Occipital lobe (tissue), 2 donors: ENCODE data around the gene TTI1. TPM values are rescaled to one million over a fixed set of nuclear protein-coding genes. Genes with fewer than 3 reads are reported as not detected.
"Not testable (repeated sequence)": the region's sequence is repeated elsewhere in the genome, so short reads cannot be mapped to it uniquely, and the experiment has no call there.

Experiments
- DNase-seq: peaks from one replicate; lab custom pipeline; 2025; lab: John Stamatoyannopoulos, UW
- total RNA-seq: library from RNA; depleted of rRNA; stranded (reverse); fragments of >200 nt; gene quantifications from one replicate; pipeline ENCODE4 v1.2.3, GENCODE V29; 2014

Gene TTI1
- total RNA-seq, 1 donor from 2014 or later = 28.1 TPM

DNA sequence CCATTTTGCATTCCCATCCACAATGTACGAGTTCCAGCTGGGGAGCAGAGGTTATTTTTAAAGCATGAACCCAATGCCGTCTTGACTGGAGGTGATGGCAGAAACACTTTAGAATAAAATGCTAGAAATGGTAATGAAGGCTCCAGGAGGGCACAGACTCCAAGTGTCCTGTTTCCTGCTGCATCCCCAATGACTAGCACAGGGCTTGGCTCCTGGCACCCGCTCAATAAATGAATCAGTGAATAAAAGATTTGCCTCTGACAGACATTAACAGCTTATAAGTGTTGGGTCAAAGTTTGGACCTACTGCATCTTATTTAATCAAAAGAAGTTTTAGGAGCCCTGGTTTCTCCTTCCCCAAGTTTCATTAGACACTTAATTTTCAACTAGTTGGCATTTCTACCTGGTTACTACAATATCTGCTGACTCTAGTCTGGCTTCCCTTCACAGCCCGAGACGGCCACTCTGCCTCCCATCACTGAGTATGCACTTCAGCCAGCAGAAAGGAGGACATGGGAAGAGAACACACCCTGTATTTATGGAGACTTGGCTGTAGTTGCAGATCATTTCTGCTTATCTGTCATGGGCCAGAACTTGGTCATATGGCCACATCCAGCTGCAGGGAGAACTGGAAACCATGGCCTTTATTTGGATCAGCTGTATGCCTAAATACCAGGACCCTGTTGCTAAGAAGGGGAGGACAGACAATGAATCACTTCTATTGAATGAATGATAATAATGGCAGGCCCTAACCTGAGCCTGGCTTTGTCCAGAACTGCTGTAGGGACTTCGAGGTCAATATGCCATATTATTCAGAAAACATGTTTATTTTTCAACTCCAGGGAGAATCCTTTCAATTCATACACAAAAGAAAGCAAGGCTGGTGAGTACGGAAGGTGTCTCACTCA, 63.1 kb downstream of the TTI1 start:
- no peak for DNase-seq

DNA sequence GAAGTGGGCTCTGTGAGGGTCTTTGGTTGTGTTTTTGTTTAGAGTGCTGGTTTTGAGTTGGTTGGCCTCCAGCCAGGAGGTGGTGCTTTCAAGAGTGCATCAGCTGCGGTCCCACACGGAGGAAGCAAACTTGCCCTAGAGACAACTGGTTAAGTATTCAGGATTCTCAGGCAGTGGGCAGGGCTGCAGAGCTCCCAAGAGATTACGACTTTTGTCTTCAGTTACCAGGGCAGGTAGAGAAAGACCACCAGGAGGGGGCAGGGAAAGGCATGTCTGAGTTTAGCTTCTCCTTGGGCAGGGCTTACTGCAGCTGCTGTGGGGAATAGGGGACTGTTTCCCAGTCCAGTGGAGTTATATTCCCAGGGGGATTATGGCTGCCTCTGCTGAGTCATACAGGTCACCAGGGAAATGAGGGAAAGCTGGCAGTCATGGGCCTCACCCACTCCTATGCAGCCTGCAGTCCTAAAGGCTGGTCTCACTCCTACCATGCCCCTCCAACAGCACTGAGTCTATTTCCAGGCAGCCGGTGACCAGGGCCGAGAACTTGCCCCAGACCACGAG, 64.3 kb downstream of the TTI1 start:
- no peak for DNase-seq

DNA sequence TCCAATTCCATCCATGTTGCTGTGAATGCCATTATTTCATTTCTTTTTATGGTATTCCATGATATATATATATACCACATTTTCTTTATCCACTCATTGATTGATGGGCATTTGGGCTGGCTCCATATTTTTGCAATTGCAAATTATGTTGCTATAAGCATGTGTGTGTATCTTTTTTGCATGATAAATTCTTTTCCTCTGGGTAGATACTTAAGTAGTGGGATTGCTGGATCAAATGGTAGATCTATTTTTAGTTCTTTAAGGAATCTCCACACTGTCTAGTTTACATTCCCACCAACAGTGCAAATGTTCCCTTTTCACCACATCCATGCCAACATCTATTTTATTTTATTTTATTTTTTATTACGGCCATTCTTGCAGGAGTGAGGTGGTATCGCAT, 69.8 kb downstream of the TTI1 start:
- DNase-seq = not testable (repeated sequence)

DNA sequence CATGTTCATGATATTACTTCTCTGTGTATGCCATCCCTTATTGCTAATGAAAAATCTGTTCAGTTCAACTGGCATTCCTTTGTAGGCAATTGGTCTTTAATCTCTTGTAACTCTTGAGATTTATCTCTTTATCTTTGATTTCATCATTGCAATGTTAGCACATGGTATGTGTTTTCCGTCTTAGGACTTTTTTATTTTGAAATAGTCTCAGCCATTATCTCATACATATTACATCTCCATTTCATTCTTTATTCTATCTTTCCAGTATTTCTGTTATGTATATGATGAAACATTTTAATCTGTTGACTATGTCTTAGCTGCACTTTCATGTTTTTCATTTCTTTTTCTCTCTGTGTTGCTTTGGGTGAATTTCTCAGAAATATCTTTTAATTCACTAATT, 72.2 kb downstream of the TTI1 start:
- DNase-seq = no peak

DNA sequence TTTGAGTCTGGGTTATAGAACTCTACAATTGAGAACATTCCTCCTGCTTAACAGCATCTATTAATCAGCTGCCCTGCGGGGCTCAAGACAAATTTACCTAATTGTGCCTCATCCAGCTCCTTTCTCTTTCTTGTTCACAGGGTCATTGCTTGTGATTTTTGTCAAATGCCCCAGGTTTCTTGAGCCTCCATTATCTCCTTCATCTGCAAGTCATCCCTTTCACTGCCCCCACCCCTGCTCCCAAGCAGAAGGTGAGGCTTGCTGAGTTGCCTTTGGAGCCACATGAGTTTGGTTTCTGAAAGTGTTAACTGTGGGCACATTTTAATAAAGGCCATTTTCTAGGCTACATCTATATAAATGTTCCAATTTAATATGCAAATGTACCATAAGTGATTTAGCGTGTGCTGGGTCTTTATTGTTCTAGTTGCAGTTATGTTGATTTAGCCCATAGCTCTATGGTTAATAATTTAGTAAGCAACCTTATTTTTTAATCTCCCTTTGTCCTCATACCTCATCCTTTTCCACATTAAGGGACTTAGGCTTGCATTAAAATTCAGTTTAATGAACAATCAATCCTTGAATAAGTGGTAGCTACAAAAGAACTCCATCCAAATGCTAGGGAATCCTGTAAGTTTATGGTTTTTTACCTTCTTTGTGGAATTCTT, 74.3 kb downstream of the TTI1 start:
- no peak for DNase-seq

DNA sequence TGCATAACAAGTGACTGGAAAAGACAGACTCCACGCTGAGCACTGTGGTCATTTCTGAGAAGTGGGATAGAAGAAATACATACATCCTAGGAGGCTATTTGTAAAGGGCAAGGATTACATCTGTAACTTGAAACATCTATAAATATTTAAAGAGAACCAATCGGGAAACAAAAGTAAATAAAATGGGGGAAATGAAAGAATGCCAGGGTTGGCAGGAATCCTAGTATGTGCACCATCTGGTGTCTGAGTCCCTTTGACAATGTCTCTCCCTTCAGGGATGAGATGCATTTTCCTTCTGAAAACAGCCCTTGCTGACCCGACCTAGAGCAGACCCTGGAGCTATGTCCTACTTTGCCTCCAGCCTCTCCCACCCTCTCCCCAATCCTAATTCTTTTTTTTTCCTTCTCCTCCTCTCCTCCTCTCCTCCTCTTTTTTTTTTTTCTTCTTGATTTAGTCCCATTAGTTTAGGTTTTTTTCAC, 77.1 kb downstream of the TTI1 start:
- DNase-seq = no peak

DNA sequence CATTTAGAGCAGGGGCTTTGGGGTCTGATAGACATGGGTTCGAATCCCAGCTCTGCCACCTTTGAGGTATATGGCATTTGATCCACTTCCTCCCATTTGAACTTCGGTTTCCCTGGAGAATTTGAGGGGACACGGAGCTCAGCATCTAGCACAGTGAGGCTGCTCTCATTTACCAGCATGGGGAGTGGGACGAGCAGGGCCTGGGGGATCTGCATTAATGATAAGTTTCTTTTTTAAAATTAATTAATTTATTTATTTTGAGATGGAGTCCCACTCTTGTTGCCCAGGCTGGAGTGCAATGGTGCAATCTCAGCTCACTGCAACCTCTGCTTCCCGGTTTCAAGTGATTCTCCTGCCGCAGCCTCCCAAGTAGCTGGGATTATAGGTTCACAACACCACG, 77.7 kb downstream of the TTI1 start:
- no peak for DNase-seq

DNA sequence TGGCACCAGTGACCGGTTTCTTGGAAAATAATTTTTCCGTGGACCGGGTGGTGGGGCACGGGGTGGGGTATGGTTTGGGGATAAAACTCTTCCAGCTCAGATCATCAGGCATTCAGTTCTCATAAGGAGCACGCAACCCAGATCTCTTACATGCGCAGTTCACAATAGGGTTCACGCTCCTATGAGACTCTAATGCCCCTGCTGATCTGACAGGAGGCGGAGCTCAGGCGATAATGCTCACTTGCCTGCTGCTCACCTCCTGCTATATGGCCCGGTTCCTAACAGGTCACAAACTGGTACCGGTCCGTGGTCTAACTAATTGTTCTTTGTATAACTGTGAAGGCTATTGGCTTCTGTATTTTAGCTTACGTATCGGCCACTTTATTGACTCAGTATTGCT, 78.6 kb downstream of the TTI1 start:
- no peak for DNase-seq

DNA sequence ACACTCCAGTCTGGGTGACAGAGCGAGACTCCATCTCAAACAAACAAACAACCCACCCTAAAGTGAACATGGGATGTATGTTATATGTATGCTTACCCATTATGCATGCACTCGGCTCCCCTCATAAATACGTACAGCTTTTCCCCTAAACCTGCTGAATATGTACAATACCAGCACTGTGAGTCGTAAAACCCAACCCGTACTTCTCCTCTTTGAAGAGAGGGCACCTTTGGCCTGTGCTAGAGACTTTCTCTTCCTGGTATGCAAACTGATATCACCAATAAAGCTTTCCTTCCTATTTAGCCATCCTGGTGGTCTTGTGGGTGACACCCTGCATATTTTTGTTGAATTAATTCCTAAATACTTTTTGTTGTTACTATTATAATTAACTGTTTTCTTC, 79.1 kb downstream of the TTI1 start:
- DNase-seq = no peak

DNA sequence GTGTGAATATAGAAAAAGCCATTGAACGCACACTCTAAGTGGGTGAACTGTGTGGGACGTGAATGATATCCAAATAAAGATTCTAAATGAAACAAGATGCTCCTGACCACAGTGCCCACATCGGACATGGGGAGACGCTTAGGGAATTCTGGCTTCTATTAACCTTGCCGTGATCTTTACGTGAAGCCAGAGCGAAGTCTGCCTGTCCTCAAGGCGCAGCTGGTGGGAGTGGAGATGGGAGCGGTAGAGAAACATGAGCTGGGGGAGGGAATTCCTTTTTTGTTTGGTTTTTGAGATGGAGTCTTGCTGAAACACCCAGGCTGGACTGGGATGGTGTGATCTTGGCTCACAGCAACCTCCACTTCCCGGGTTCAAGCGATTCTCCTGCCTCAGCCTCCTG, 84.3 kb downstream of the TTI1 start:
- no peak for DNase-seq

DNA sequence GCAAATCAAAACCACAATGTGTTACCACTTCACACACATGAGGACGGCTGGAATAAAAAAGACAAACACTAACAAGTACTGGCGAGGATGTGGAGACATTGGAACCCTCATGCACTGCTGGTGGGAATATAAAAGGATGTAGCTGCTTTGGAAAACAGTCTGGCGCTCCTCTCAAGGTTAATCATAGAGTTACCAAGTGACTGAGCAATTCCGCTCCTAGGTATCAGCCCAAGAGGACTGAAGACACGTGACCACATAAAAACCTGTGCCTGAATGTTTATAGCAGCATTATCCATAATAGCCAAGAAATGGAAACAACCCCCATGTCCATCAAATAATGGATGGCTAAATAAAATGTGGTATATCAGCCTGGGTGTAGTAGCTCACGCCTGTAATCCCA, 85.3 kb downstream of the TTI1 start:
- DNase-seq = no peak

DNA sequence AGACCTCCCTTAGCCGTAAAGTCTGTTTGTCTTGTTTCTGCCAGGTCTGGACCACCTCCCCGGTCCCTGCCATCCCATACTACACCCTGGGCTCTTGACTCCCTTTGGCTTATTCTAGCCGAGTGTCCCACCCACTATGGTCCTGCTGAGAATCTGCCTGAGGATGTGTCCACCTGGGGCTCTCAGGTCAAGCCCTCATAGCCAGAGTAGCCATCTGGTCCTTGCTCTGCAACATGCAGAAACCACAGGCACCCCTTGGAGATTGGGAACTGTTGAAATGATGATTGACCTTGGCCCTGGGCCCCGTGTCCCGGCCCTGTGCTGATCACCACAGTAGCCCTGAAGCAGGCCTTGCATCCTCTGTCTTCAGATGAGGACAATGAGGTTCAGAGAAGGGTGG, 86.3 kb downstream of the TTI1 start:
- no peak for DNase-seq

DNA sequence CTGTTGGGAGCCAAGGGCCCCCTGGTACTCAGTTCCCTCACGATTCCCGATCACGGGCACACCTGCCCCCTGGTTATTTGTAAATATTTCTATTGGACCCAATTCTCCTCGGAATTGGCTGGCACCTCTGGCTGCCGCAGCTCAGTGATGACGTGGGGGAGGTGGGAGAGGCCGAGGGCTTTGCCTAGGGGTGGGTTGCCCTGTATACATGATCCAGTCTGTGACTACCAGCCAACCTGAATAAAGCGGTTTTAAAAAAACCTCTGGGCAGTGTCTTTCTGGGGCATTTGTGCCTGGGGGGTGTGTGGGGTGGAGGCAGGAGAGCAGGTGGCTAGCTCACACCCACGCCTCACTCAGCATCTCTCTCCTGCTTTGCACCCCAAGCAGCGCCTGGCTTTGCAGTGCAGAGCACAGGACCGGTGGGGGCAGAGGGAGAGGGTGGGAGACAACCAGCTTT, 88.1 kb downstream of the TTI1 start:
- DNase-seq = no peak

DNA sequence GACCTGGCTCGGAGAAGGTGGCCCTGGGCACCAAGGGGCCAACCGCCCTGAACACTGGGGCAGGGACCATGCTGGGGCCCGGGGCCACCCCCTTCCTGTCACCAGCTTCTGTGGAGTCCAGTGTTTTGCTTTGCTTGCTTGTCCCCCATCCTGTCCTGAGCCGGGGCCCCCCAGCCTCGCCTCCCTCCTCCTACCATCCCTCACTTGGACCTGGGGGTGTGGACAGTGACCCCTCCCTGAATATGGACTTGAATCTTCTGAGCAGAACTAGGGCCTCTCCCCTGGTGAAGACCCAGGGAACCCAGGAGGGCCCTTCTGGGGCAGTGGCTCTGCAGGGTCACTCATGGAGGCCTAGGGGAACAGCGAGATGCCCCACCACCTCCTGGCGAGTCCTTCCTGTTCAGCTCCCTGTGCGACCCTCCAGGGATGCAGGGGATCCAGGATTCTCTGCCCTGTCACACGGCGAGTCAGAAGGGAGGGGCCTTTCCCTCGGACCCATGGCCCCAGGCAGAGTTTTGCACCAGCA, 88.7 kb downstream of the TTI1 start:
- no peak for DNase-seq

DNA sequence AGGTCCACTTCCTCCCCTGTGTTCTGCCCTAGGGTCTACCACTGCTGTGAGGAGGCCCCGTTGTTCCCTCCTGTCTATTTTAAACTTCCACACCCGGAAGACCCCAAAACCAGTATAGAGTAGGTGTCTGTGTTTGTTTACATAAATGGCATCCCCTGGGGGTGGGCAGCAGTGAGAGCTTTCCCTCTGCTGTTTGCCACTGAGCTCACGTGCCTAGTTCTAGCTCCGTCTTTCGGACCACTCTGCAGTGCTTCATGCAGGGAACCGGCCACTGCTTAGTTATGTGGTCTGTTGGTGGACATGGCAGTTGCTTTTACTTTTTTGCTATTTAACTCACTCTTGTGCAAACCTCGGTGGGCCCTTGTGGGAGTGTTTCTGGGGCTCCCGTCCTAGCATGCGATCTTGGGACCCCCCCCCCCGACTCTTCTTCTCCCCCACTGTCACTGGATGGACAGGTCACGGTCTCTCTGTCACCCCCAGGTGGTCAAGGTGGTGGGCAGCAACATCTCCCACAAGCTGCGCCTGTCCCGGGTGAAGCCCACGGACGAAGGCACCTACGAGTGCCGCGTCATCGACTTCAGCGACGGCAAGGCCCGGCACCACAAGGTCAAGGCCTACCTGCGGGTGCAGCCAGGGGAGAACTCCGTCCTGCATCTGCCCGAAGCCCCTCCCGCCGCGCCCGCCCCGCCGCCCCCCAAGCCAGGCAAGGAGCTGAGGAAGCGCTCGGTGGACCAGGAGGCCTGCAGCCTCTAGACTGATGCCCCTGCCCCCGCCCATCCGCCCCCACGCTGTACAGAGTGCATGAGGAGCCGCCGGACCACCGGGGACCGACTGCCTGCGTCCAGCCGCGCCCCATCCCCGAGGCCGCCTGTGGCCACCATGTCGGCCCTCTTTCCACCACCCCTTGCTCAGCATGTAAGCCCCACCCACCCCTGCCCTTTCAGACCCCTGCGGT, 89.5 kb downstream of the TTI1 start:
- DNase-seq = no peak

DNA sequence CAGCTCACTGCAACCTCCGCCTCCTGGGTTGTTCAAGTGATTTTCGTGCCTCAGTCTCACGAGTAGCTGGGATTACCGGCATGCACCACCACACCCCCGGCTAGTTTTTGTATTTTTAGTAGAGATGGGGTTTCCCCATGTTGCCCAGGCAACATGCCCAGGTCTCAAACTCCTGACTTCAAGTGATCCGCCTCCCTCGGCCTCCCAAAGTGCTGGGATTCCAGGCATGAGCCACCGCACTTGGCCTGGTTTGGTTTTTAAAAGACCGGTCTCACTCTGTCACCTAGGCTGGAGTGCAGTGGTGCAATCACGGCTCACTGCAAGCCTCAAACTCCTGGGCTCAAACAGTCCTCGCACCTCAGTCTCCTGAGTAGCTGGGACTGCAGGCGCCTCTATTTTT, 90.2 kb downstream of the TTI1 start:
- DNase-seq = no peak

DNA sequence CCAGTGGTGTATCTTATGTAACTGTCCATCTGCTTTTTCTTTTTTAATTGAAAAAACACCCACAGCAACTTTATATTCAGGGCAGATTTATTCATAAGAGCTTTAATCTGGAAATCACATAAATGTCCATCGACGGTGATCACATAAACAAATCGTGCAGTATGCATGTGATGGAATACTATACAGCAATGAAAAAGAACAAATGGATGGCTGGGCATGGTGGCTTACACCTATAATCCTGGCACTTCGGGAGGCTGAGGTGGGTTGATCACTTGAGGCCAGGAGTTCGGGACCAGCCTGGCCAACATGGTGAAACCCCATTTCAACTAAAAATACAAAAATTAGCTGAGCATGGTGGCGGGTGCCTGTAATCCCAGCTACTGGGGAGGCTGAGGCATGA, 91.3 kb downstream of the TTI1 start:
- DNase-seq = no peak

DNA sequence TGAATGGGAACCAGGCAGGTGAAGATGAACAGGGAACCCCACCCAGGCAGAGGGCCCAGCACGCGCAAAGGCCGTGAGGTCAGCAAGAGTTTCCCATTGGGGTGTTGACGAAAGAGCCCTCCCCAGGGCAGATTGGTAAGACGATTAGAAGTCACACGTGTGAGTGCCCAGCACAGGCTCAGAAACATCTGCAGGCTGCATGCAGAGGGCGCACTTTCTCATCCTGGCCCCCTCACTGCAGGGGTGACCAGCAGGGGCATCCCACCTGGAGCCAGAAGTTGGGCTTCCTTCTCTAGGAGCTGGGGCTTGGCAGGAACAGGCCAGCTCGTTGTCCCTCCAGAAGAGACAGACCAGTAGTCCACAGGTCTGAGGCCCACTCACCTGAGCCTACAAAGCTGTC, 91.9 kb downstream of the TTI1 start:
- DNase-seq = no peak

DNA sequence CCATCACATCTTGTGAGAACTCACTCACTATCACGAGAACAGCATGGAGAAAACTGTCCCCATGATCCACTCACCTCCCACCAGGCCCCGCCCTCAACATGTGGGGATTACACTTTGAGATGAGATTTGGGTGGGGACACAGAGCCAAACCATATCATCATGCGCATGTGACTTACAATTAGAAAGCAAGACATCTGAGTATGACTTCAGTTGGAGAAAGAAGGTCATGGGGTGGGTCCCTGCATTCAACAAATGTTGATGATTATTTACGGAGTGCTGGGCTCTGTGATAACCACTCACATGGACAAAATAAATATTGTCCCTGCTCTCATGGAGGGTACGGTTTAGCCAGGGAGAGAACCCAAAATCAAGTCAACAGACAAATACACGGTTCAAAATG, 92.4 kb downstream of the TTI1 start:
- DNase-seq = no peak

DNA sequence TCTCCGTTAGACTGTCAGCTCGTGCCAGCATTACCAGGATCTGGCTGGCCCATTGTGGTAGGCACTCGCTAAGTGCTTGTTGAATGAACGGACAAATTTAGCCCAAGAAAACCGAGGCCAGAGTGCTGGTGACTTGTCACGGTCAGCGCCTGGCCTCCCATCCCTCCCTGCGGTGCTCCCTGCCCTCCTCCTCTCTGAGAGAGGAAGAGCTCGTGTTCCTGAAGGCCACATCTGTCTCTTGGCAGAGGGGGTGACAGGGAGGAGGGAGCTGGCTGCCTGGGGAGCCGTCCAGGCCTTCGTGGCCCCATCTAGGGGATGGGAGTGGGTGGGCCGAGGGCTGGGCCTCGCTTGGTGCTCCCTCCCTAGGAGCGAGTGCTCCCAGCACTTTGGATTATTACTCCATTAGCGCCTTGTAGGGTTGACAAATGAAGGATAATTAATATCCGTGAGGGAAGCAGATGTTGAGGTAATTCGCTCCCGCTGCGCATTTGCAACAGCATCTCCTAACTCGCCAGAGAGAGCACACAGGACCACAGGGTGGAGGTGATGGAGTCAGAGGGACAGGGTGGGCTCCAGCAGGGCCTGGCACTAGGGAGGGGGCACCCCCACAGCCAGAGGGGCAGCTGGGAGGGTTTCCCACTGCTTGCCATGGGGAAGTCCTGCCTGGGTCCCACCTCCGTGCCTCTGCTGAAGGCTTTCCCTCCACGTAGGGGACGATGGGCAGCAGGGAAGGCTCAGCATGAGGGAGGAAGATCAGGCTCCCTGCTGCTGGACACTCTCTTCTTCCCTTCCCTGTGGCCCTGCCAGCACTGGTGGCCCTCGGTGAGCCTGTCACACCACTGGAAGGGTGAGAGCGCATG, 93.3 kb downstream of the TTI1 start:
- no peak for DNase-seq
